SK-N-SH treated with all-trans-retinoic acid at 6 μM for 48 hours (cell line): ENCODE data around the gene NPFFR1.

Experiments used
- GLIS3 ChIP-seq: fragments of 250-450 bp; sonication (Bioruptor Pico); IDR thresholded peaks from 2 replicates; pipeline ENCODE4 v1.5.0; 2020; ENCODE audit warnings: mild to moderate bottlenecking, moderate library complexity
- ZFP3 ChIP-seq: fragments of 250-450 bp; sonication (Bioruptor Pico); IDR thresholded peaks from 2 replicates; pipeline ENCODE4 v1.5.0; 2020; ENCODE audit warnings: mild to moderate bottlenecking, moderate library complexity
- TF ChIP-seq, protein P1 (sequence below): fragments of 250-450 bp; sonication (Bioruptor Pico); IDR thresholded peaks from 2 replicates; pipeline ENCODE4 v1.8.0; 2020; ENCODE audit warnings: mild to moderate bottlenecking, moderate library complexity, borderline replicate concordance

DNA sequence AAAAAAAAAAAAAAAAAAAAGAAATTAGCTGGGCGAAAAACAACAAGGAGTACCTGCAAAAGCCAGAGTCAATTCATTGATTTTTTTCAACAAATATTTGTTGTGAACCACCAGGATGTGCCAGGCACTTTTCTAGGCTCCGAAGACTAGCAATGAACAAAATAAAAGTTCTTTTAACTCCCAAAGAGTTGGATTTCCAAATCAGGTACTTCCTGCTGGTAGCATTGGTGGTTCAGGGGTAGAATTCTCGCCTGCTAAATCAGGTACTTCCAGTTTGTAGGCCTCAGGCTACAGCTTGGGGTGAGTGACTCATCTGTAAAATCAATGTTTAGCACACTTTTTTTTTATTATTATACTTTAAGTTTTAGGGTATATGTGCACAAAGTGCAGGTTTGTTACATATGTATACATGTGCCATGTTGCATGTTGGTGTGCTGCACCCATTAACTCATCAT, 61.4 kb downstream of the NPFFR1 start:
- TF ChIP-seq, protein P1, sequence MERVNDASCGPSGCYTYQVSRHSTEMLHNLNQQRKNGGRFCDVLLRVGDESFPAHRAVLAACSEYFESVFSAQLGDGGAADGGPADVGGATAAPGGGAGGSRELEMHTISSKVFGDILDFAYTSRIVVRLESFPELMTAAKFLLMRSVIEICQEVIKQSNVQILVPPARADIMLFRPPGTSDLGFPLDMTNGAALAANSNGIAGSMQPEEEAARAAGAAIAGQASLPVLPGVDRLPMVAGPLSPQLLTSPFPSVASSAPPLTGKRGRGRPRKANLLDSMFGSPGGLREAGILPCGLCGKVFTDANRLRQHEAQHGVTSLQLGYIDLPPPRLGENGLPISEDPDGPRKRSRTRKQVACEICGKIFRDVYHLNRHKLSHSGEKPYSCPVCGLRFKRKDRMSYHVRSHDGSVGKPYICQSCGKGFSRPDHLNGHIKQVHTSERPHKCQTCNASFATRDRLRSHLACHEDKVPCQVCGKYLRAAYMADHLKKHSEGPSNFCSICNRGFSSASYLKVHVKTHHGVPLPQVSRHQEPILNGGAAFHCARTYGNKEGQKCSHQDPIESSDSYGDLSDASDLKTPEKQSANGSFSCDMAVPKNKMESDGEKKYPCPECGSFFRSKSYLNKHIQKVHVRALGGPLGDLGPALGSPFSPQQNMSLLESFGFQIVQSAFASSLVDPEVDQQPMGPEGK (CRISPR knock-in tag) = no peak
- TF ChIP-seq GLIS3 (CRISPR knock-in tag) = no peak
- no peak for TF ChIP-seq ZFP3
